Liver (tissue), 9 donors: Measurements from ENCODE around the gene TRIM67. TPM values are rescaled to one million over a fixed set of nuclear protein-coding genes. Genes with fewer than 3 reads are reported as not detected.

Experiments
- DNase-seq: peaks from one replicate; pipeline ENCODE4 v3.0.0-alpha.2; 2017; ENCODE audit warnings: low spot score
- H3K27ac ChIP-seq, 2 donors: one replicate each; pipeline ENCODE4 v1.7.0; 2013; ENCODE audit warnings: inconsistent platforms in 2 of 2, low read length in 2 of 2, control low read depth in 1 of 2, low read depth in 1 of 2, mild to moderate bottlenecking in 1 of 2
- H3K27me3 ChIP-seq, 4 donors: one replicate each; pipeline versions ENCODE4 v1.6.1 to v1.7.0; 2013; ENCODE audit warnings: low read length in 3 of 4, inconsistent platforms in 1 of 4, mild to moderate bottlenecking in 1 of 4, moderate library complexity in 1 of 4; ENCODE audit not compliant: control insufficient read depth in 4 of 4, insufficient read depth in 4 of 4
- H3K36me3 ChIP-seq, 4 donors: one replicate each; pipeline versions ENCODE4 v1.6.1 to v1.7.0; 2013; ENCODE audit warnings: low read length in 3 of 4, mild to moderate bottlenecking in 3 of 4, low read depth in 1 of 4, moderate library complexity in 1 of 4; ENCODE audit not compliant: control insufficient read depth in 4 of 4, insufficient read depth in 3 of 4
- H3K4me1 ChIP-seq, 4 donors: one replicate each; pipeline versions ENCODE4 v1.6.1 to v1.7.0; 2013; ENCODE audit warnings: low read length in 3 of 4, mild to moderate bottlenecking in 3 of 4, moderate library complexity in 1 of 4; ENCODE audit not compliant: control insufficient read depth in 4 of 4, insufficient read depth in 4 of 4
- H3K4me3 ChIP-seq, 3 donors: one replicate each; pipeline versions ENCODE4 v1.6.1 to v1.7.0; 2013; ENCODE audit warnings: low read length in 3 of 3, control low read depth in 1 of 3, low read depth in 1 of 3, mild to moderate bottlenecking in 1 of 3
- H3K9ac ChIP-seq, 2 donors: one replicate each; pipeline ENCODE4 v1.7.0; 2013; ENCODE audit warnings: low read length in 2 of 2, mild to moderate bottlenecking in 2 of 2, moderate library complexity in 2 of 2, control low read depth in 1 of 2, low read depth in 1 of 2
- H3K9me3 ChIP-seq, 4 donors: one replicate each; pipeline versions ENCODE4 v1.6.1 to v1.7.0; 2013; ENCODE audit warnings: low read length in 3 of 4; ENCODE audit not compliant: control insufficient read depth in 4 of 4
- WGBS: extraction: QIAGEN DNeasy Blood & Tissue Kit; methylation state at CpG from one replicate; pipeline ENCODE4 v1.1.7; 2013; 5-methylcytosine and 5-hydroxymethylcytosine counted together
- polyA plus RNA-seq, 2 donors: library from polyadenylated mRNA; stranded (reverse) in 1 of 2; unstranded in 1 of 2; fragments of 200-250 nt in 1 of 2; fragments of >200 nt in 1 of 2; fragmentation: Nextera tagmentation in 1 of 2; extraction: Ambion mirVana in 1 of 2; gene quantifications; one replicate each; pipeline versions ENCODE4 v1.2.1 to v1.2.3, GENCODE V29; 2013 to 2015
- total RNA-seq, 2 donors: library from RNA; depleted of rRNA; stranded (reverse); fragments of >200 nt; gene quantifications; one replicate each; pipeline ENCODE4 v1.2.3, GENCODE V29; 2014
- TF ChIP-seq, protein P1 (sequence below): IDR thresholded peaks from 2 replicates; pipeline ENCODE4 v1.6.1; 2016; ENCODE audit warnings: antibody characterized with exemption
- donor health status: healthy.
- donor health status: healthy.
- donor health status: healthy.
- donor health status: healthy.
- donor health status: healthy.

TRIM67 gene
- total and polyA plus RNA-seq, 4 donors, result under 0.01 to 0.05 TPM; not detected in 2

GRCh38 chr1:231266811-231267322 lies 105.0 kb downstream of the TRIM67 start:
- DNase-seq, result no peak
- peaks cover 10 to 74% (median 55%) of the 10 kb centered on the region in 4 donors for H3K36me3 ChIP-seq

More at GRCh38 chr1:231266811-231267322, 105.0 kb downstream of the TRIM67 start:
- H3K27ac ChIP-seq, result no peak overlapping the region
- TF ChIP-seq, protein P1, sequence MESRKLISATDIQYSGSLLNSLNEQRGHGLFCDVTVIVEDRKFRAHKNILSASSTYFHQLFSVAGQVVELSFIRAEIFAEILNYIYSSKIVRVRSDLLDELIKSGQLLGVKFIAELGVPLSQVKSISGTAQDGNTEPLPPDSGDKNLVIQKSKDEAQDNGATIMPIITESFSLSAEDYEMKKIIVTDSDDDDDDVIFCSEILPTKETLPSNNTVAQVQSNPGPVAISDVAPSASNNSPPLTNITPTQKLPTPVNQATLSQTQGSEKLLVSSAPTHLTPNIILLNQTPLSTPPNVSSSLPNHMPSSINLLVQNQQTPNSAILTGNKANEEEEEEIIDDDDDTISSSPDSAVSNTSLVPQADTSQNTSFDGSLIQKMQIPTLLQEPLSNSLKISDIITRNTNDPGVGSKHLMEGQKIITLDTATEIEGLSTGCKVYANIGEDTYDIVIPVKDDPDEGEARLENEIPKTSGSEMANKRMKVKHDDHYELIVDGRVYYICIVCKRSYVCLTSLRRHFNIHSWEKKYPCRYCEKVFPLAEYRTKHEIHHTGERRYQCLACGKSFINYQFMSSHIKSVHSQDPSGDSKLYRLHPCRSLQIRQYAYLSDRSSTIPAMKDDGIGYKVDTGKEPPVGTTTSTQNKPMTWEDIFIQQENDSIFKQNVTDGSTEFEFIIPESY, result no peak
- 63% methylated on average over 1 of the region's 1 CpG for WGBS
- no peak overlapping the region for H3K4me3 ChIP-seq
- no peaks in the 10 kb centered on the region for H3K4me1 ChIP-seq
- no peak overlapping the region for H3K9ac ChIP-seq
- H3K9me3 ChIP-seq, result no peaks in the 10 kb centered on the region
- no peaks in the 10 kb centered on the region for H3K27me3 ChIP-seq

Other genes with a start within 250 kb of the TRIM67 start
- 10 to 100 TPM; 10.2 to 17.5 TPM for gene TTC13, start 183.2 kb upstream of the TRIM67 start, total RNA-seq
- gene TTC13, start 183.2 kb upstream of the TRIM67 start, polyA plus RNA-seq, result 1 to 10 TPM; 2.6 to 3.3 TPM
- gene ARV1, start 183.0 kb upstream of the TRIM67 start, total RNA-seq, result 10 to 100 TPM; 13.4 to 15.9 TPM
- gene ARV1, start 183.0 kb upstream of the TRIM67 start, polyA plus RNA-seq, result 10 to 100 TPM; 11.4 to 18.9 TPM
- 1 to 10 TPM; 8.1 to 8.8 TPM for gene FAM89A, start 121.8 kb upstream of the TRIM67 start, total RNA-seq
- 1 to 10 TPM; 5.3 to 8.1 TPM for gene FAM89A, start 121.8 kb upstream of the TRIM67 start, polyA plus RNA-seq
- gene GNPAT, start 79.2 kb downstream of the TRIM67 start, total RNA-seq, result 10 to 100 TPM; 25.3 to 32.0 TPM
- gene GNPAT, start 79.2 kb downstream of the TRIM67 start, polyA plus RNA-seq, result 10 to 100 TPM; 14.7 to 20.1 TPM
- 10 to 100 TPM; 12.2 to 13.4 TPM for gene EXOC8, start 175.8 kb downstream of the TRIM67 start, total RNA-seq
- gene EXOC8, start 175.8 kb downstream of the TRIM67 start, polyA plus RNA-seq, result 1 to 10 TPM; 1.6 to 2.8 TPM
- 1 to 10 TPM; 7.8 to 8.9 TPM for gene SPRTN, start 176.2 kb downstream of the TRIM67 start, total RNA-seq
- 1 to 10 TPM; 2.1 to 5.1 TPM for gene SPRTN, start 176.2 kb downstream of the TRIM67 start, polyA plus RNA-seq